GM23338 (cell line): ENCODE measurements around the gene ESM1.

Experiments
- CREB1 ChIP-seq: fragments of 250-450 bp; sonication (Bioruptor Pico); IDR thresholded peaks from 2 replicates; pipeline ENCODE4 v1.5.0; 2020; ENCODE audit warnings: low read depth, mild to moderate bottlenecking, moderate library complexity
- EZH2 ChIP-seq: fragments of 200-600 bp; sonication (generic); IDR thresholded peaks from one replicate; pipeline ENCODE4 v1.8.0; 2017; ENCODE audit warnings: antibody characterized with exemption, mild to moderate bottlenecking, low read depth; ENCODE audit not compliant: unreplicated experiment
- POLR2AphosphoS5 ChIP-seq: IDR thresholded peaks from 2 replicates; pipeline ENCODE4 v1.6.1; 2016; ENCODE audit warnings: antibody characterized with exemption, low read depth
- TF ChIP-seq, protein P1 (sequence below), 2 experiments: fragments of 200-600 bp in 1 of 2; sonication (generic) in 1 of 2; conservative IDR thresholded peaks; 2 replicates each; pipeline versions ENCODE4 v1.5.1 to v1.6.1; 2016 to 2017; ENCODE audit warnings: antibody characterized with exemption in 2 of 2, low read depth in 2 of 2, mild to moderate bottlenecking in 2 of 2, moderate library complexity in 1 of 2

DNA sequence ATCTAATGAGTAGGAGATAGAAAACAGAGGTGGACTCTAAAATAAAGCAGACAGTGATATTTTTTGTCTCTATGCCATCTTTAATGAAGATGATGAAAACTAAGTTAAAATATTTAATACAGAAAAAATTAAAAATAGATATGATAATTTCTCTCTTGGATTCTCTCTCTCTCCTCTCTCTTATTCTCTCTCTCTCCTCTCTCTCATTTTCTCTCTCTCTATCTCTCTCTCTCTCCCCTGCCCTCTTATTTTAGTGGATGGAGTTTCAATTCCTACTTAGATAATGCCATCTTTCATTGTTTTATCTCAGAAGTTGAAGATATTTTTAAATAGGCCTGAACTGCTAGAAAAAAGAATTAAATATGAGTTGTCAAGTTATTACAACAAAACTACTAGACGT lies 38.2 kb downstream of the ESM1 start:
- TF ChIP-seq POLR2AphosphoS5: no peak
- TF ChIP-seq, protein P1, sequence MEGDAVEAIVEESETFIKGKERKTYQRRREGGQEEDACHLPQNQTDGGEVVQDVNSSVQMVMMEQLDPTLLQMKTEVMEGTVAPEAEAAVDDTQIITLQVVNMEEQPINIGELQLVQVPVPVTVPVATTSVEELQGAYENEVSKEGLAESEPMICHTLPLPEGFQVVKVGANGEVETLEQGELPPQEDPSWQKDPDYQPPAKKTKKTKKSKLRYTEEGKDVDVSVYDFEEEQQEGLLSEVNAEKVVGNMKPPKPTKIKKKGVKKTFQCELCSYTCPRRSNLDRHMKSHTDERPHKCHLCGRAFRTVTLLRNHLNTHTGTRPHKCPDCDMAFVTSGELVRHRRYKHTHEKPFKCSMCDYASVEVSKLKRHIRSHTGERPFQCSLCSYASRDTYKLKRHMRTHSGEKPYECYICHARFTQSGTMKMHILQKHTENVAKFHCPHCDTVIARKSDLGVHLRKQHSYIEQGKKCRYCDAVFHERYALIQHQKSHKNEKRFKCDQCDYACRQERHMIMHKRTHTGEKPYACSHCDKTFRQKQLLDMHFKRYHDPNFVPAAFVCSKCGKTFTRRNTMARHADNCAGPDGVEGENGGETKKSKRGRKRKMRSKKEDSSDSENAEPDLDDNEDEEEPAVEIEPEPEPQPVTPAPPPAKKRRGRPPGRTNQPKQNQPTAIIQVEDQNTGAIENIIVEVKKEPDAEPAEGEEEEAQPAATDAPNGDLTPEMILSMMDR (conservative IDR thresholded peaks at IDR 0.05; ENCODE audit: low read depth in 2 of 2): no peak
- TF ChIP-seq EZH2: no peak
- no peak for TF ChIP-seq CREB1 (CRISPR knock-in tag)
